GM23338 (cell line): ENCODE results near the gene CACNA2D1. TPM values are rescaled to one million over a fixed set of nuclear protein-coding genes. Genes with fewer than 3 reads are reported as not detected.

Experiments used
- ATAC-seq: fragments of 200-7000 bp; cut with Tn5 transposase; 3 replicates; pipeline ENCODE4 v1.9.1; 2020
- DNase-seq: peaks from one replicate; pipeline ENCODE4 v3.0.0-alpha.2; 2015; ENCODE audit warnings: low spot score
- H2AFZ ChIP-seq: fragments of 200-600 bp; sonication (generic); 2 replicates; pipeline ENCODE4 v1.8.0; 2016; ENCODE audit warnings: antibody characterized with exemption, mild to moderate bottlenecking, moderate library complexity
- H3F3A ChIP-seq: fragments of 200-600 bp; sonication (generic); replicated peaks from 2 replicates; pipeline ENCODE4 v1.8.0; 2017; ENCODE audit warnings: antibody characterized with exemption, mixed run types, low read depth
- H3K27ac ChIP-seq: fragments of 200-600 bp; sonication (generic); 2 replicates; pipeline ENCODE4 v1.6.1; 2016; ENCODE audit warnings: low read depth
- H3K27me3 ChIP-seq: fragments of 200-600 bp; sonication (generic); 2 replicates; pipeline ENCODE4 v1.8.0; 2016; ENCODE audit warnings: mild to moderate bottlenecking, mixed run types, moderate library complexity; ENCODE audit not compliant: insufficient read depth
- H3K36me3 ChIP-seq: fragments of 200-600 bp; sonication (generic); 2 replicates; pipeline ENCODE4 v1.8.0; 2016; ENCODE audit warnings: mild to moderate bottlenecking; ENCODE audit not compliant: insufficient read depth
- H3K4me1 ChIP-seq: fragments of 200-600 bp; sonication (generic); 2 replicates; pipeline ENCODE4 v1.8.0; 2016; ENCODE audit warnings: mild to moderate bottlenecking, moderate library complexity; ENCODE audit not compliant: insufficient read depth
- H3K4me2 ChIP-seq: fragments of 200-600 bp; sonication (generic); 2 replicates; pipeline ENCODE4 v1.7.1; 2017; ENCODE audit warnings: mixed run types
- H3K4me3 ChIP-seq: fragments of 200-600 bp; sonication (generic); 2 replicates; pipeline ENCODE4 v1.6.1; 2016; ENCODE audit warnings: mixed run types
- H3K79me2 ChIP-seq: fragments of 200-600 bp; sonication (generic); replicated peaks from 2 replicates; pipeline ENCODE4 v1.8.0; 2017; ENCODE audit warnings: mild to moderate bottlenecking; ENCODE audit not compliant: insufficient read depth
- H3K9me2 ChIP-seq: fragments of 200-600 bp; sonication (generic); 2 replicates; pipeline ENCODE4 v1.8.0; 2017; ENCODE audit not compliant: insufficient read depth
- H4K20me1 ChIP-seq: fragments of 200-600 bp; sonication (generic); replicated peaks from 2 replicates; pipeline ENCODE4 v1.8.0; 2017; ENCODE audit warnings: mild to moderate bottlenecking; ENCODE audit not compliant: insufficient read depth
- H3K27ac Mint-ChIP-seq: 2 replicates; pipeline ENCODE4 v1.8.0; 2020; ENCODE audit warnings: inconsistent platforms, mild to moderate bottlenecking, moderate library complexity, mixed read lengths
- H3K27me3 Mint-ChIP-seq: 3 replicates; pipeline ENCODE4 v1.8.0; 2022; ENCODE audit warnings: low read depth, mild to moderate bottlenecking, moderate library complexity, mixed read lengths, inconsistent platforms; ENCODE audit not compliant: insufficient read depth, poor library complexity
- H3K36me3 Mint-ChIP-seq: 3 replicates; pipeline ENCODE4 v1.8.0; 2021; ENCODE audit warnings: low read depth, mild to moderate bottlenecking, inconsistent platforms, moderate library complexity, mixed read lengths
- H3K4me1 Mint-ChIP-seq: 3 replicates; pipeline ENCODE4 v1.8.0; 2020; ENCODE audit warnings: mild to moderate bottlenecking, inconsistent platforms, mixed read lengths
- H3K4me3 Mint-ChIP-seq: 3 replicates; pipeline ENCODE4 v1.8.0; 2021; ENCODE audit warnings: moderate library complexity, mild to moderate bottlenecking, inconsistent platforms, mixed read lengths
- H3K9me3 Mint-ChIP-seq: 3 replicates; pipeline ENCODE4 v1.8.0; 2020; ENCODE audit warnings: moderate library complexity, mild to moderate bottlenecking, inconsistent platforms, mixed read lengths
- EZH2 ChIP-seq: fragments of 200-600 bp; sonication (generic); IDR thresholded peaks from one replicate; pipeline ENCODE4 v1.8.0; 2017; ENCODE audit warnings: antibody characterized with exemption, mild to moderate bottlenecking, low read depth; ENCODE audit not compliant: unreplicated experiment
- JUNB ChIP-seq: IDR thresholded peaks from one replicate; pipeline ENCODE4 v1.6.1; 2016; ENCODE audit warnings: antibody characterized with exemption; ENCODE audit not compliant: unreplicated experiment
- NANOG ChIP-seq: IDR thresholded peaks from 2 replicates; pipeline ENCODE4 v1.6.1; 2016; ENCODE audit warnings: antibody characterized with exemption, borderline replicate concordance
- POLR2AphosphoS5 ChIP-seq: IDR thresholded peaks from 2 replicates; pipeline ENCODE4 v1.6.1; 2016; ENCODE audit warnings: antibody characterized with exemption, low read depth
- STAT1 ChIP-seq: IDR thresholded peaks from one replicate; pipeline ENCODE4 v1.6.1; 2016; ENCODE audit warnings: antibody characterized with exemption; ENCODE audit not compliant: unreplicated experiment
- ZNF114 ChIP-seq: fragments of 250-450 bp; sonication (Bioruptor Pico); IDR thresholded peaks from 2 replicates; pipeline ENCODE4 v1.5.0; 2020; ENCODE audit warnings: mild to moderate bottlenecking, moderate library complexity
- ZNF331 ChIP-seq: fragments of 250-450 bp; sonication (Bioruptor Pico); IDR thresholded peaks from 2 replicates; pipeline ENCODE4 v1.5.0; 2020; ENCODE audit warnings: low read depth, mild to moderate bottlenecking, moderate library complexity
- polyA plus RNA-seq: library from polyadenylated mRNA; unstranded; fragments of >200 nt; fragmentation: Nextera tagmentation; extraction: Ambion mirVana; gene quantifications from 2 replicates; pipeline ENCODE4 v1.2.1, GENCODE V29; 2016
- total RNA-seq: library from RNA; depleted of rRNA; stranded (reverse); fragments of >200 nt; shearing (Covaris generic); gene quantifications from 2 replicates; pipeline ENCODE4 v1.2.3, GENCODE V29; 2014
- TF ChIP-seq, protein P1 (sequence below): IDR thresholded peaks from 2 replicates; pipeline ENCODE4 v1.6.1; 2016; ENCODE audit warnings: antibody characterized with exemption
- TF ChIP-seq, protein P2 (sequence below), 2 experiments: fragments of 200-600 bp in 1 of 2; sonication (generic) in 1 of 2; conservative IDR thresholded peaks; 2 replicates each; pipeline versions ENCODE4 v1.5.1 to v1.6.1; 2016 to 2017; ENCODE audit warnings: antibody characterized with exemption in 2 of 2, low read depth in 2 of 2, mild to moderate bottlenecking in 2 of 2, moderate library complexity in 1 of 2
- TF ChIP-seq, protein P3 (sequence below): IDR thresholded peaks from one replicate; pipeline ENCODE4 v1.6.1; 2018; ENCODE audit warnings: antibody characterized with exemption; ENCODE audit not compliant: unreplicated experiment
- TF ChIP-seq, protein P4 (sequence below): fragments of 250-450 bp; sonication (Bioruptor Pico); IDR thresholded peaks from 2 replicates; pipeline ENCODE4 v1.5.0; 2020; ENCODE audit warnings: mild to moderate bottlenecking, moderate library complexity

The CACNA2D1 gene
- total and polyA plus RNA-seq, 2 experiments from 2014 or later = 7.0 to 20.4 TPM

DNA sequence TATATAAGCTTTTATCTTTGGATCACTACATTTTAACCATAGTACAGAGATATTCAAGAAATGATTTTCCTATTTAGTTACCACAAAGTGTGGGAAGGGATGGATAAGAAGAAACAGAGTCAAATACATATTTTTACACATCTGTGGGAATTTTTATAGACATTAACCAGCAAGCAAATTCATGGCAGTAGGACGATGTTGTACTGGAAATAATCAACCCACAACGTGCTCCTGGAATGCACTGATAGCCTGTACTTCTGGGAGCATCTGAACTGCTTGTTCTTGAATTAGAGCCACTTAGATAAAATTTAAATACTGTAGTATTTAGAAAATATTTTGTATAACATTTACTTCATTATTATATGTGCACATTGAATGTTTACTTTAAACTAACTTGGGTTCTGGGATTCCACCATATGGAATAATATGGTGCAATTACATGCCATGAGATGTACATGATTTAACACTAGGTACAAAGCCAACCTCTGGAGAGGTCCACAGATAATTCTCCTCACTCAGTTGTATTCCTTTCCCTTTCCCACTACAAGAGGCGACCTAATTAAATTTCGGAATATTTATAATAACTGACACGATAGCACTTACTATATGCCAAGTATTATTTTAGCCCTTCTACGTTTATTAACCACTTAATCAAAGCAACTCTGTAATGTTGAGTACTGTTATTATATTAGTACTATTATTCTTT lies 508.8 kb downstream of the CACNA2D1 start (continued):
- TF ChIP-seq, protein P1, sequence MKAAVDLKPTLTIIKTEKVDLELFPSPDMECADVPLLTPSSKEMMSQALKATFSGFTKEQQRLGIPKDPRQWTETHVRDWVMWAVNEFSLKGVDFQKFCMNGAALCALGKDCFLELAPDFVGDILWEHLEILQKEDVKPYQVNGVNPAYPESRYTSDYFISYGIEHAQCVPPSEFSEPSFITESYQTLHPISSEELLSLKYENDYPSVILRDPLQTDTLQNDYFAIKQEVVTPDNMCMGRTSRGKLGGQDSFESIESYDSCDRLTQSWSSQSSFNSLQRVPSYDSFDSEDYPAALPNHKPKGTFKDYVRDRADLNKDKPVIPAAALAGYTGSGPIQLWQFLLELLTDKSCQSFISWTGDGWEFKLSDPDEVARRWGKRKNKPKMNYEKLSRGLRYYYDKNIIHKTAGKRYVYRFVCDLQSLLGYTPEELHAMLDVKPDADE = no peak
- TF ChIP-seq JUNB (no peak), NANOG (no peak), STAT1 (no peak), EZH2 (no peak), ZNF114 (CRISPR knock-in tag) (no peak), POLR2AphosphoS5 (no peak)
- TF ChIP-seq, protein P2, sequence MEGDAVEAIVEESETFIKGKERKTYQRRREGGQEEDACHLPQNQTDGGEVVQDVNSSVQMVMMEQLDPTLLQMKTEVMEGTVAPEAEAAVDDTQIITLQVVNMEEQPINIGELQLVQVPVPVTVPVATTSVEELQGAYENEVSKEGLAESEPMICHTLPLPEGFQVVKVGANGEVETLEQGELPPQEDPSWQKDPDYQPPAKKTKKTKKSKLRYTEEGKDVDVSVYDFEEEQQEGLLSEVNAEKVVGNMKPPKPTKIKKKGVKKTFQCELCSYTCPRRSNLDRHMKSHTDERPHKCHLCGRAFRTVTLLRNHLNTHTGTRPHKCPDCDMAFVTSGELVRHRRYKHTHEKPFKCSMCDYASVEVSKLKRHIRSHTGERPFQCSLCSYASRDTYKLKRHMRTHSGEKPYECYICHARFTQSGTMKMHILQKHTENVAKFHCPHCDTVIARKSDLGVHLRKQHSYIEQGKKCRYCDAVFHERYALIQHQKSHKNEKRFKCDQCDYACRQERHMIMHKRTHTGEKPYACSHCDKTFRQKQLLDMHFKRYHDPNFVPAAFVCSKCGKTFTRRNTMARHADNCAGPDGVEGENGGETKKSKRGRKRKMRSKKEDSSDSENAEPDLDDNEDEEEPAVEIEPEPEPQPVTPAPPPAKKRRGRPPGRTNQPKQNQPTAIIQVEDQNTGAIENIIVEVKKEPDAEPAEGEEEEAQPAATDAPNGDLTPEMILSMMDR (conservative IDR thresholded peaks at IDR 0.05; ENCODE audit: low read depth in 2 of 2) = no peak

DNA sequence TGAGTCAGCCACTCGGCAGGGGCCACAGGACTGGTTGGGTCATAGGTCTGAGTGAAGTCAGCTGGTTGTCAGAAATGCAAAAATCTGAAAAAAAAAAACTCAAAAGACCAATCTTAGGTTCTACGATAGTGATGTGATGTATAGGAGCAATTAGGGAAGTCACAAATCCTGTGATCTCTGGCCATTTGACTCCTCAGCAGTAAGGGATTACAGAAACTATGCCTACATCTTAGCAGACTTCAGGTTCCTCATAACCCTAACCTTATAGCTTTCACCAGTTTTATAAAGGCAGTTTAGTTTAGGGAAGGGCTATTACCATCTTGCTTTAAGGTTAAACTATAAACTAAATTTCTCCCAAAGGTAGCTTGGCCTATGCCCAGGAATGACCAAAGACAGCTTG lies 510.6 kb downstream of the CACNA2D1 start:
- Histone ChIP-seq H3F3A (no peaks in the 10 kb centered on the region), H3K4me3 (no peak overlapping the region)
- H3K4me1 Mint-ChIP-seq = no peaks in the 10 kb centered on the region; the same call in 2 of the 3 replicates
- TF ChIP-seq EZH2 (no peak), NANOG (no peak), STAT1 (no peak), ZNF331 (no peak), JUNB (no peak)
- TF ChIP-seq, protein P3, sequence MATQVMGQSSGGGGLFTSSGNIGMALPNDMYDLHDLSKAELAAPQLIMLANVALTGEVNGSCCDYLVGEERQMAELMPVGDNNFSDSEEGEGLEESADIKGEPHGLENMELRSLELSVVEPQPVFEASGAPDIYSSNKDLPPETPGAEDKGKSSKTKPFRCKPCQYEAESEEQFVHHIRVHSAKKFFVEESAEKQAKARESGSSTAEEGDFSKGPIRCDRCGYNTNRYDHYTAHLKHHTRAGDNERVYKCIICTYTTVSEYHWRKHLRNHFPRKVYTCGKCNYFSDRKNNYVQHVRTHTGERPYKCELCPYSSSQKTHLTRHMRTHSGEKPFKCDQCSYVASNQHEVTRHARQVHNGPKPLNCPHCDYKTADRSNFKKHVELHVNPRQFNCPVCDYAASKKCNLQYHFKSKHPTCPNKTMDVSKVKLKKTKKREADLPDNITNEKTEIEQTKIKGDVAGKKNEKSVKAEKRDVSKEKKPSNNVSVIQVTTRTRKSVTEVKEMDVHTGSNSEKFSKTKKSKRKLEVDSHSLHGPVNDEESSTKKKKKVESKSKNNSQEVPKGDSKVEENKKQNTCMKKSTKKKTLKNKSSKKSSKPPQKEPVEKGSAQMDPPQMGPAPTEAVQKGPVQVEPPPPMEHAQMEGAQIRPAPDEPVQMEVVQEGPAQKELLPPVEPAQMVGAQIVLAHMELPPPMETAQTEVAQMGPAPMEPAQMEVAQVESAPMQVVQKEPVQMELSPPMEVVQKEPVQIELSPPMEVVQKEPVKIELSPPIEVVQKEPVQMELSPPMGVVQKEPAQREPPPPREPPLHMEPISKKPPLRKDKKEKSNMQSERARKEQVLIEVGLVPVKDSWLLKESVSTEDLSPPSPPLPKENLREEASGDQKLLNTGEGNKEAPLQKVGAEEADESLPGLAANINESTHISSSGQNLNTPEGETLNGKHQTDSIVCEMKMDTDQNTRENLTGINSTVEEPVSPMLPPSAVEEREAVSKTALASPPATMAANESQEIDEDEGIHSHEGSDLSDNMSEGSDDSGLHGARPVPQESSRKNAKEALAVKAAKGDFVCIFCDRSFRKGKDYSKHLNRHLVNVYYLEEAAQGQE = no peak
- TF ChIP-seq, protein P4, sequence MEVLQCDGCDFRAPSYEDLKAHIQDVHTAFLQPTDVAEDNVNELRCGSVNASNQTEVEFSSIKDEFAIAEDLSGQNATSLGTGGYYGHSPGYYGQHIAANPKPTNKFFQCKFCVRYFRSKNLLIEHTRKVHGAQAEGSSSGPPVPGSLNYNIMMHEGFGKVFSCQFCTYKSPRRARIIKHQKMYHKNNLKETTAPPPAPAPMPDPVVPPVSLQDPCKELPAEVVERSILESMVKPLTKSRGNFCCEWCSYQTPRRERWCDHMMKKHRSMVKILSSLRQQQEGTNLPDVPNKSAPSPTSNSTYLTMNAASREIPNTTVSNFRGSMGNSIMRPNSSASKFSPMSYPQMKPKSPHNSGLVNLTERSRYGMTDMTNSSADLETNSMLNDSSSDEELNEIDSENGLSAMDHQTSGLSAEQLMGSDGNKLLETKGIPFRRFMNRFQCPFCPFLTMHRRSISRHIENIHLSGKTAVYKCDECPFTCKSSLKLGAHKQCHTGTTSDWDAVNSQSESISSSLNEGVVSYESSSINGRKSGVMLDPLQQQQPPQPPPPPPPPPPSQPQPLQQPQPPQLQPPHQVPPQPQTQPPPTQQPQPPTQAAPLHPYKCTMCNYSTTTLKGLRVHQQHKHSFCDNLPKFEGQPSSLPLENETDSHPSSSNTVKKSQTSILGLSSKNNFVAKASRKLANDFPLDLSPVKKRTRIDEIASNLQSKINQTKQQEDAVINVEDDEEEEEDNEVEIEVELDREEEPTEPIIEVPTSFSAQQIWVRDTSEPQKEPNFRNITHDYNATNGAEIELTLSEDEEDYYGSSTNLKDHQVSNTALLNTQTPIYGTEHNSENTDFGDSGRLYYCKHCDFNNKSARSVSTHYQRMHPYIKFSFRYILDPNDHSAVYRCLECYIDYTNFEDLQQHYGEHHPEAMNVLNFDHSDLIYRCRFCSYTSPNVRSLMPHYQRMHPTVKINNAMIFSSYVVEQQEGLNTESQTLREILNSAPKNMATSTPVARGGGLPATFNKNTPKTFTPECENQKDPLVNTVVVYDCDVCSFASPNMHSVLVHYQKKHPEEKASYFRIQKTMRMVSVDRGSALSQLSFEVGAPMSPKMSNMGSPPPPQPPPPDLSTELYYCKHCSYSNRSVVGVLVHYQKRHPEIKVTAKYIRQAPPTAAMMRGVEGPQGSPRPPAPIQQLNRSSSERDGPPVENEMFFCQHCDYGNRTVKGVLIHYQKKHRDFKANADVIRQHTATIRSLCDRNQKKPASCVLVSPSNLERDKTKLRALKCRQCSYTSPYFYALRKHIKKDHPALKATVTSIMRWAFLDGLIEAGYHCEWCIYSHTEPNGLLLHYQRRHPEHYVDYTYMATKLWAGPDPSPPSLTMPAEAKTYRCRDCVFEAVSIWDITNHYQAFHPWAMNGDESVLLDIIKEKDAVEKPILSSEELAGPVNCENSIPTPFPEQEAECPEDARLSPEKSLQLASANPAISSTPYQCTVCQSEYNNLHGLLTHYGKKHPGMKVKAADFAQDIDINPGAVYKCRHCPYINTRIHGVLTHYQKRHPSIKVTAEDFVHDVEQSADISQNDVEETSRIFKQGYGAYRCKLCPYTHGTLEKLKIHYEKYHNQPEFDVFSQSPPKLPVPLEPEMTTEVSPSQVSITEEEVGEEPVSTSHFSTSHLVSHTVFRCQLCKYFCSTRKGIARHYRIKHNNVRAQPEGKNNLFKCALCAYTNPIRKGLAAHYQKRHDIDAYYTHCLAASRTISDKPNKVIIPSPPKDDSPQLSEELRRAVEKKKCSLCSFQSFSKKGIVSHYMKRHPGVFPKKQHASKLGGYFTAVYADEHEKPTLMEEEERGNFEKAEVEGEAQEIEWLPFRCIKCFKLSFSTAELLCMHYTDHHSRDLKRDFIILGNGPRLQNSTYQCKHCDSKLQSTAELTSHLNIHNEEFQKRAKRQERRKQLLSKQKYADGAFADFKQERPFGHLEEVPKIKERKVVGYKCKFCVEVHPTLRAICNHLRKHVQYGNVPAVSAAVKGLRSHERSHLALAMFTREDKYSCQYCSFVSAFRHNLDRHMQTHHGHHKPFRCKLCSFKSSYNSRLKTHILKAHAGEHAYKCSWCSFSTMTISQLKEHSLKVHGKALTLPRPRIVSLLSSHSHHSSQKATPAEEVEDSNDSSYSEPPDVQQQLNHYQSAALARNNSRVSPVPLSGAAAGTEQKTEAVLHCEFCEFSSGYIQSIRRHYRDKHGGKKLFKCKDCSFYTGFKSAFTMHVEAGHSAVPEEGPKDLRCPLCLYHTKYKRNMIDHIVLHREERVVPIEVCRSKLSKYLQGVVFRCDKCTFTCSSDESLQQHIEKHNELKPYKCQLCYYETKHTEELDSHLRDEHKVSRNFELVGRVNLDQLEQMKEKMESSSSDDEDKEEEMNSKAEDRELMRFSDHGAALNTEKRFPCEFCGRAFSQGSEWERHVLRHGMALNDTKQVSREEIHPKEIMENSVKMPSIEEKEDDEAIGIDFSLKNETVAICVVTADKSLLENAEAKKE (CRISPR knock-in tag) = no peak

More for the DNA sequence above, 510.6 kb downstream of the CACNA2D1 start:
- Mint-ChIP-seq H3K9me3 (no peaks in the 10 kb centered on the region), H3K27ac (no peak overlapping the region), H3K4me3 (no peak overlapping the region), H3K36me3 (no peaks in the 10 kb centered on the region), H3K27me3 (peaks cover 2% of the 10 kb centered on the region)
- H3K9me2 ChIP-seq = no peaks in the 10 kb centered on the region; the same call in 1 of the 2 replicates
- H3K4me2 ChIP-seq = no peak overlapping the region
- no peak overlapping the region for H2AFZ ChIP-seq
- ATAC-seq (no peak), DNase-seq (no peak)
- H3K79me2 ChIP-seq = no peaks in the 10 kb centered on the region
- no peaks in the 10 kb centered on the region for H3K27me3 ChIP-seq
- no peaks in the 10 kb centered on the region for H4K20me1 ChIP-seq
- no peaks in the 10 kb centered on the region for H3K4me1 ChIP-seq
- H3K36me3 ChIP-seq = no peaks in the 10 kb centered on the region
- H3K27ac ChIP-seq = no peak overlapping the region
